WI38 (cell line): ENCODE results near the gene PYDC2.

Experiments
- H3K4me3 ChIP-seq: 2 replicates; pipeline ENCODE4 v1.5.1; 2011; ENCODE audit warnings: low read depth, mild to moderate bottlenecking, control low read depth, low read length
- CTCF ChIP-seq: IDR thresholded peaks from 2 replicates; pipeline ENCODE4 v1.5.1; 2012; ENCODE audit warnings: low read depth, mild to moderate bottlenecking, control low read depth, low read length

Gene PYDC2

GRCh38 chr3:191434024-191434423, 26.9 kb upstream of the PYDC2 start:
- no peak for TF ChIP-seq CTCF

GRCh38 chr3:191435981-191436380, 25.0 kb upstream of the PYDC2 start:
- no peak overlapping the region for H3K4me3 ChIP-seq
- TF ChIP-seq CTCF: no peak

More at GRCh38 chr3:191434024-191434423, 26.9 kb upstream of the PYDC2 start:
- H3K4me3 ChIP-seq: no peak overlapping the region

- no peak for TF ChIP-seq CTCF
- H3K4me3 ChIP-seq: no peak overlapping the region
Observed at GRCh38 chr3:191438150-191438814, 22.7 kb upstream of the PYDC2 start.

GRCh38 chr3:191440532-191440931, 20.4 kb upstream of the PYDC2 start:
- H3K4me3 ChIP-seq: no peak overlapping the region

GRCh38 chr3:191441687-191442086, 19.3 kb upstream of the PYDC2 start:
- no peak overlapping the region for H3K4me3 ChIP-seq
- TF ChIP-seq CTCF: no peak

More at GRCh38 chr3:191440532-191440931, 20.4 kb upstream of the PYDC2 start:
- TF ChIP-seq CTCF: no peak

GRCh38 chr3:191444569-191444968, 16.4 kb upstream of the PYDC2 start:
- TF ChIP-seq CTCF: no peak

GRCh38 chr3:191449256-191449655, 11.7 kb upstream of the PYDC2 start:
- no peak for TF ChIP-seq CTCF

More at GRCh38 chr3:191444569-191444968, 16.4 kb upstream of the PYDC2 start:
- H3K4me3 ChIP-seq: no peak overlapping the region

More at GRCh38 chr3:191449256-191449655, 11.7 kb upstream of the PYDC2 start:
- H3K4me3 ChIP-seq: no peak overlapping the region
